Hepatocyte (in vitro differentiated cells): ENCODE measurements around the gene MRTFB. TPM values are rescaled to one million over a fixed set of nuclear protein-coding genes. Genes with fewer than 3 reads are reported as not detected.
A peak's percentile ranks its signal among the peaks of the same experiment; 100 is the strongest.

Source experiments
- DNase-seq: peaks from one replicate; pipeline ENCODE4 v3.0.0-alpha.2; 2016; ENCODE audit warnings: low spot score
- H2AFZ ChIP-seq: fragments of 200-600 bp; sonication (generic); 2 replicates; pipeline ENCODE4 v1.6.0; 2016; ENCODE audit warnings: antibody characterized with exemption, mild to moderate bottlenecking
- H3K27ac ChIP-seq: fragments of 200-600 bp; sonication (generic); 2 replicates; pipeline ENCODE4 v1.5.1; 2016; ENCODE audit warnings: mild to moderate bottlenecking
- H3K27me3 ChIP-seq: fragments of 200-600 bp; sonication (generic); 2 replicates; pipeline ENCODE4 v1.6.1; 2016
- H3K36me3 ChIP-seq: fragments of 200-600 bp; sonication (generic); replicated peaks from 2 replicates; pipeline ENCODE4 v1.5.1; 2016; ENCODE audit warnings: low read depth; ENCODE audit not compliant: insufficient read depth
- H3K4me1 ChIP-seq: fragments of 200-600 bp; sonication (generic); 2 replicates; pipeline ENCODE4 v1.5.1; 2016; ENCODE audit warnings: mild to moderate bottlenecking, moderate library complexity; ENCODE audit not compliant: insufficient read depth
- H3K4me2 ChIP-seq: fragments of 200-600 bp; sonication (generic); 2 replicates; pipeline ENCODE4 v1.6.0; 2016
- H3K4me3 ChIP-seq: fragments of 200-600 bp; sonication (generic); 2 replicates; pipeline ENCODE4 v1.5.1; 2016; ENCODE audit warnings: mild to moderate bottlenecking
- H3K79me2 ChIP-seq: fragments of 200-600 bp; sonication (generic); 2 replicates; pipeline ENCODE4 v1.6.0; 2017; ENCODE audit warnings: mild to moderate bottlenecking
- H3K9me2 ChIP-seq: fragments of 200-600 bp; sonication (generic); replicated peaks from 2 replicates; pipeline ENCODE4 v1.6.0; 2017; ENCODE audit warnings: mild to moderate bottlenecking; ENCODE audit not compliant: insufficient read depth
- H3K9me3 ChIP-seq: fragments of 200-600 bp; sonication (generic); 2 replicates; pipeline ENCODE4 v1.5.1; 2016; ENCODE audit warnings: low read depth, mild to moderate bottlenecking
- H4K20me1 ChIP-seq: fragments of 200-600 bp; sonication (generic); 2 replicates; pipeline ENCODE4 v1.6.0; 2016; ENCODE audit warnings: mild to moderate bottlenecking; ENCODE audit not compliant: insufficient read depth, poor library complexity, severe bottlenecking
- EZH2 ChIP-seq: fragments of 200-600 bp; sonication (generic); IDR thresholded peaks from 2 replicates; pipeline ENCODE4 v1.6.1; 2016; ENCODE audit warnings: antibody characterized with exemption, mild to moderate bottlenecking, borderline replicate concordance
- EZH2phosphoT487 ChIP-seq: fragments of 200-600 bp; sonication (generic); IDR thresholded peaks from one replicate; pipeline ENCODE4 v1.6.1; 2018; ENCODE audit warnings: antibody characterized with exemption, mild to moderate bottlenecking, low read depth, moderate library complexity; ENCODE audit not compliant: unreplicated experiment, severe bottlenecking
- WGBS: methylation state at CpG from one replicate; pipeline ENCODE4 v1.1.6; 2016; ENCODE audit warnings: low lambda C conversion rate; ENCODE audit errors: missing lambda C conversion rate; 5-methylcytosine and 5-hydroxymethylcytosine counted together
- polyA plus RNA-seq: library from polyadenylated mRNA; unstranded; fragments of >200 nt; fragmentation: Nextera tagmentation; extraction: Ambion mirVana; gene quantifications from 2 replicates; pipeline ENCODE4 v1.2.1, GENCODE V29; 2016
- total RNA-seq: library from RNA; depleted of rRNA; stranded (reverse); fragments of >200 nt; gene quantifications from 2 replicates; pipeline ENCODE4 v1.2.3, GENCODE V29; 2014
- TF ChIP-seq, protein P1 (sequence below): fragments of 200-600 bp; sonication (generic); IDR thresholded peaks from 2 replicates; pipeline ENCODE4 v1.5.1; 2016; ENCODE audit warnings: antibody characterized with exemption, mild to moderate bottlenecking; ENCODE audit not compliant: poor library complexity

Gene MRTFB
- total and polyA plus RNA-seq, 2 experiments from 2014 or later, result 10.9 to 27.9 TPM

DNA sequence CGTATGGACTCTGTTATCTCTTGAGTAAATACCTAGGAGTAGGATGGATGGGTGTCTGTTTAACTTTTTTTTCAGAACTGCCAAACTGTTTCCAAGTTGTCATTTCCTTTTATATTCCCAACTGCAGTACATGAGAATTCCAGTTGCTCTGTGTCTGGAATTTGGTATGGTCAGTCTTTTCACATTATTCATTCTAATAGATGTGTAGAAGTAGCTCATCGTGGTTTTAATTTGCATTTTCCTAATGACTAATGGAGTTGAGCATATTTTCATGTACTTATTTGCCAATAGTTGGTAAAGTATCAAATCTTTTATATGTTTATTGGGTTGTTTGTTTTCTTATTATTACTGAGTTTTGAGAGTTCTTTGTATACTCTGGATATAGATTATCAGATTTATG lies 27.0 kb downstream of the MRTFB start:
- Histone ChIP-seq H3K36me3 (no peaks in the 10 kb centered on the region), H3K79me2 (peaks cover 80% of the 10 kb centered on the region), H3K27me3 (no peaks in the 10 kb centered on the region), H4K20me1 (no peaks in the 10 kb centered on the region), H3K27ac (peak overlapping the region; percentile 44), H2AFZ (no peak overlapping the region), H3K4me2 (peak overlapping the region; percentile 68), H3K4me1 (peaks cover 12% of the 10 kb centered on the region), H3K9me2 (no peaks in the 10 kb centered on the region), H3K4me3 (no peak overlapping the region), H3K9me3 (no peaks in the 10 kb centered on the region)
- WGBS, result 43% methylated on average over 2 of the region's 2 CpGs
- DNase-seq, result no peak
- TF ChIP-seq EZH2 (no peak), EZH2phosphoT487 (no peak)
- TF ChIP-seq, protein P1, sequence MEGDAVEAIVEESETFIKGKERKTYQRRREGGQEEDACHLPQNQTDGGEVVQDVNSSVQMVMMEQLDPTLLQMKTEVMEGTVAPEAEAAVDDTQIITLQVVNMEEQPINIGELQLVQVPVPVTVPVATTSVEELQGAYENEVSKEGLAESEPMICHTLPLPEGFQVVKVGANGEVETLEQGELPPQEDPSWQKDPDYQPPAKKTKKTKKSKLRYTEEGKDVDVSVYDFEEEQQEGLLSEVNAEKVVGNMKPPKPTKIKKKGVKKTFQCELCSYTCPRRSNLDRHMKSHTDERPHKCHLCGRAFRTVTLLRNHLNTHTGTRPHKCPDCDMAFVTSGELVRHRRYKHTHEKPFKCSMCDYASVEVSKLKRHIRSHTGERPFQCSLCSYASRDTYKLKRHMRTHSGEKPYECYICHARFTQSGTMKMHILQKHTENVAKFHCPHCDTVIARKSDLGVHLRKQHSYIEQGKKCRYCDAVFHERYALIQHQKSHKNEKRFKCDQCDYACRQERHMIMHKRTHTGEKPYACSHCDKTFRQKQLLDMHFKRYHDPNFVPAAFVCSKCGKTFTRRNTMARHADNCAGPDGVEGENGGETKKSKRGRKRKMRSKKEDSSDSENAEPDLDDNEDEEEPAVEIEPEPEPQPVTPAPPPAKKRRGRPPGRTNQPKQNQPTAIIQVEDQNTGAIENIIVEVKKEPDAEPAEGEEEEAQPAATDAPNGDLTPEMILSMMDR, result no peak

DNA sequence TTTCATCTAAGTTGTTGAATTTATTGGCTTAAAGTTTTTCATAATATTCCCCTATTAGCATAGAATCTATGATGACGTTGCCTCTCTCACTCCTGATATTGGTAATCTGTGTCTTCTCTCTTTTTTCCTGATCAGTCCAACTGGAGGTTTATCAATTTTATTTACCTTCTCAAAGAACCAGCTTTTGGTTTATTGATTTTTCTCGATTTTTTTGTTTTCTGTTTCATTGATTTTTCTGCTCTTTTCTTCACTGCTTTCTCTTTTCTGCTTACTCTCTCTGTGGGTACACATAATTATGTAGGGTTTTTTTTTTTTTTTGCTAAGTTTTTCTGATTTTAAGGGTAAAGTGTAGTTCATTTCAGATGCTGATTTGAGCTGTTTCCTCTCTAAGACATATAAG lies 29.7 kb downstream of the MRTFB start:
- no peak overlapping the region for H2AFZ ChIP-seq
- H3K4me3 ChIP-seq, result no peak overlapping the region
- WGBS, result 88% methylated on average over 2 of the region's 2 CpGs
- H3K79me2 ChIP-seq, result peaks cover 82% of the 10 kb centered on the region
- peaks cover 21% of the 10 kb centered on the region for H3K4me1 ChIP-seq
- H3K27me3 ChIP-seq, result no peaks in the 10 kb centered on the region
- no peaks in the 10 kb centered on the region for H3K9me2 ChIP-seq
- H4K20me1 ChIP-seq, result peaks cover 5% of the 10 kb centered on the region
- H3K27ac ChIP-seq, result no peak overlapping the region
- no peaks in the 10 kb centered on the region for H3K36me3 ChIP-seq
- TF ChIP-seq EZH2phosphoT487 (no peak), EZH2 (no peak)
- TF ChIP-seq, protein P1, result no peak
- DNase-seq, result no peak
- H3K4me2 ChIP-seq, result no peak overlapping the region
- H3K9me3 ChIP-seq, result no peaks in the 10 kb centered on the region

GRCh38 chr16:14101415-14101814 lies 30.3 kb downstream of the MRTFB start:
- peaks cover 27% of the 10 kb centered on the region for H3K4me1 ChIP-seq
- H3K9me2 ChIP-seq, result no peaks in the 10 kb centered on the region
- no peak for DNase-seq
- H3K36me3 ChIP-seq, result no peaks in the 10 kb centered on the region
- TF ChIP-seq EZH2phosphoT487 (no peak), EZH2 (no peak)
- TF ChIP-seq, protein P1, result no peak
- H3K27me3 ChIP-seq, result no peaks in the 10 kb centered on the region
- no peak overlapping the region for H3K4me3 ChIP-seq
- no peak overlapping the region for H2AFZ ChIP-seq
- no peak overlapping the region for H3K4me2 ChIP-seq
- peaks cover 83% of the 10 kb centered on the region for H3K79me2 ChIP-seq
- H3K9me3 ChIP-seq, result no peaks in the 10 kb centered on the region
- no peak overlapping the region for H3K27ac ChIP-seq
- H4K20me1 ChIP-seq, result peaks cover 5% of the 10 kb centered on the region
